Thyroid gland (tissue), 4 donors: ENCODE results near the gene ZG16B.

Experiments used
- CTCF ChIP-seq, 6 experiments: fragments of 200-600 bp in 3 of 6; fragments of 450-650 bp in 3 of 6; sonication (generic) in 3 of 6; IDR thresholded peaks; one replicate each; pipeline ENCODE4 v1.5.1; 2016 to 2019; ENCODE audit warnings: antibody characterized with exemption in 6 of 6, mild to moderate bottlenecking in 2 of 6, inconsistent platforms in 1 of 6, moderate library complexity in 1 of 6
- POLR2A ChIP-seq, 2 donors: fragments of 450-650 bp; IDR thresholded peaks; one replicate each; pipeline ENCODE4 v1.6.1; 2017; ENCODE audit warnings: antibody characterized with exemption in 2 of 2, mild to moderate bottlenecking in 2 of 2, moderate library complexity in 1 of 2

GRCh38 chr16:2804728-2805127 is 25.4 kb upstream of the ZG16B start:
- TF ChIP-seq CTCF (IDR thresholded peaks at IDR 0.05) (no peak), POLR2A (IDR thresholded peaks at IDR 0.05) (no peak)
